ENCODE measurements around the gene CLDN10. TPM values are rescaled to one million over a fixed set of nuclear protein-coding genes. Genes with fewer than 3 reads are reported as not detected.

CLDN10 gene
- total and polyA plus RNA-seq, 12 donors, result 0.21 to 0.72 (median 0.28) TPM; not detected in 4

GRCh38 chr13:95533545-95534160 is 18.9 kb upstream of the CLDN10 start:
- no peaks in the 10 kb centered on the region for H3K9me3 ChIP-seq
- TF ChIP-seq CTCF (IDR thresholded peaks at IDR 0.05), result no peak
- whole genome bisulfite sequencing, 2 donors, result 67 to 71% methylated on average over 7 of the region's 7 CpGs
- ATAC-seq, result no peak
- intact Hi-C loops (cut with DNase I), result loop anchor here in 6 of 10 donors (5.0 to 10.0 kb wide), 4 partner anchors 121 to 301 kb away; no protein-coding TSS in a partner anchor
- H3K4me1 ChIP-seq, result peaks cover 0 to 4% (median 0%) of the 10 kb centered on the region in 9 donors
- H3K27me3 ChIP-seq, result peaks cover 0 to 12% (median 0%) of the 10 kb centered on the region in 7 donors
- no peak for DNase-seq
- H3K27ac ChIP-seq, result no peak overlapping the region
- no peaks in the 10 kb centered on the region for H3K36me3 ChIP-seq
- H3K4me3 ChIP-seq, result no peak overlapping the region

- Histone ChIP-seq H3K36me3 (no peaks in the 10 kb centered on the region), H3K9me3 (no peaks in the 10 kb centered on the region), H3K4me1 (peaks cover 0 to 4% (median 0%) of the 10 kb centered on the region in 9 donors), H3K27ac (no peak overlapping the region), H3K4me3 (no peak overlapping the region), H3K27me3 (peaks cover 0 to 12% (median 0%) of the 10 kb centered on the region in 7 donors)
- peak in 2 of 8 donors; percentile 44 to 57 for ATAC-seq
- DNase-seq, result no peak
- WGBS, 2 donors, result 82 to 86% methylated on average over 3 of the region's 3 CpGs
- no peak for TF ChIP-seq CTCF (IDR thresholded peaks at IDR 0.05)
- intact Hi-C loops (cut with DNase I), result loop anchor here in 8 of 10 donors (5.0 to 10.0 kb wide), 7 partner anchors 87 to 302 kb away; no protein-coding TSS in a partner anchor
Measured at GRCh38 chr13:95535243-95535642, 17.3 kb upstream of the CLDN10 start.

GRCh38 chr13:95536632-95537241 is 15.8 kb upstream of the CLDN10 start:
- intact Hi-C loops (cut with DNase I), result loop anchor here in 8 of 10 donors (5.0 to 10.0 kb wide), 7 partner anchors 86 to 301 kb away; no protein-coding TSS in a partner anchor

More at GRCh38 chr13:95536632-95537241, 15.8 kb upstream of the CLDN10 start:
- Histone ChIP-seq H3K4me3 (no peak overlapping the region), H3K36me3 (no peaks in the 10 kb centered on the region), H3K4me1 (peaks cover 0 to 18% (median 11%) of the 10 kb centered on the region in 9 donors), H3K27me3 (peaks cover 0 to 3% (median 0%) of the 10 kb centered on the region in 7 donors), H3K27ac (no peak overlapping the region), H3K9me3 (no peaks in the 10 kb centered on the region)
- no peak for ATAC-seq
- 22 to 28% methylated on average over 6 of the region's 6 CpGs for WGBS, 2 donors
- peak in 8 of 9 donors; percentile 17 to 62 (median 50) for TF ChIP-seq CTCF (IDR thresholded peaks at IDR 0.05)
- no peak for DNase-seq

All from heart right ventricle (tissue), 16 donors.